NCI-H128 (cell line): ENCODE measurements around the gene CREG2.
"Not testable (repeated sequence)": the region's sequence is repeated elsewhere in the genome, so short reads cannot be mapped to it uniquely, and the experiment has no call there.

Experiments
- DNase-seq: peaks from one replicate; lab custom pipeline; 2025; ENCODE audit not compliant: unreplicated experiment; lab: John Stamatoyannopoulos, UW

Gene CREG2

GRCh38 chr2:101374821-101375561 is 12.3 kb downstream of the CREG2 start:
- no peak for DNase-seq

DNA sequence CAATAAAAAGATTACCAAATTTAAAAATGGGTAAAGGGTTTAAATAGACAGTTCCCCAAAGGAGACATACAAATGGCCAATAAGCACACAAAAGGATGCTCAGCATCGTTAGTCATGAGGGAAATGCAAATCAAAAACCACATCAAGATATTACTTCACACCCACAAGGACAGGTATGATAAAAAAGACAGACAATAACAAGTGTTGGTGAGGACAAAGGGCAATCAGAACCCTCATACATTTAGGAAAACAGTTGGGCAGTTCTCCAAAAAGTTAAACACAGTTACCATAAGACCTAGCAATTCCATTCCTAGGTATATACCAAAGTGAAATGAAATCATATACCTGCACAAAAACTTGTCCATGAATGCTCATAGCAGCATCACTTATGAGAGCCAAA is 14.5 kb downstream of the CREG2 start:
- DNase-seq, result no peak

GRCh38 chr2:101371636-101372035 is 15.7 kb downstream of the CREG2 start:
- DNase-seq, result no peak

DNA sequence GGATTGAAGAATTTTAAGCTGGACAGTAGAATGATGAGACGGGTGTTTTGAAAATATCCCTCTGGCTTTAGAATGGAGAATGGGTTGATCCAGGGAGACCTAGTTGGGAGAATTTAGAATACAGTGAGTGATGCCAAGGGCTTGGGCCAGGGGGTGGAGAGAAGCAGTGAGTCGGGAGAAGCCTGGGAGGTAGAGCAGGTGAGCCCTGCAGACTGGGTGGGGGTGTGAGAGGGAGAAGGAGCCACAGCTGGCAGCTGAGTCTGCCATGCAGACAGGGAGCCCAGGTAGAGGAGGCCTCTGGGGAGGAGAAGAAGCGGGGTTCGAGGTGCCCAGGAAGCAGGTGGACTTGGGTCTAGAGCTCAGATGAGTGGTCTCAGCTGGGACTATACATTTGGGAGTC is 18.2 kb downstream of the CREG2 start:
- no peak for DNase-seq

DNA sequence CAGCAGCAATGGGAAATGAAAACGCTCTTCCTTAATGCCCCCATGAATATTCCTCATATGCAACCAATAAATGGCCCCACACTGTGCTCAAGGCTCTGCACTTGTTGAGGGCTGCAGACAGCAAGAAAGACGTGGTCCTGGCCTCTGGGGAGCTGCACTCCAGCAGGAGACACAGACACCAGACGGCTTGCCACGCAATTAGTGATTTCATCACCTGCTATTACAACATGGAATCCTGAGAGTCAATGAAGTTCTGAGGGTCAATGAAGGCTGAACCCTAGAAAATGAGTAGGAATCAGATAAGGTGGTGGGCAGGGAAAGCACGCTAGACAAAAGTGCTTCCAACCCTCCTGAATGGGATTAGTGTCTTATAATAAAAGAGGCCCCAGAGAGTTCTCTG is 18.9 kb downstream of the CREG2 start:
- DNase-seq, result no peak

DNA sequence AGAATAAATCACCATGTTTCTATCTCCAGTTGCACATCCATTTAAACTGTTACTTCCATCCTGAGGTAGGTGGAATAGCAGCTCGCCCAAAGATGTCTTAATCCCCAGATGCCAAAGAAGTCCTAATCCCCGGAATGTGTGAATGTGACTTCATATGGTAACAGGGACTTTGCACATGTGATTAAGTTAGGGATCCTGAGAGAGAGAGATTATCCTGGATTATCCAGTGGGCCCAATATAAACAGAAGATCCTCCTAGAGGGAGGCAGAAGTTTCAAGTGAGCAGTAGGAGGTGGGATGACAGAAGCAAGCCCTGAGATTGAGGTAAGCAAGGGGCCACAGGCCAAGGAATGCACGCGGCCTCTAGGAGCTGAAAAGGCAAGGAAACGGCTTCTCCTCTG is 19.8 kb downstream of the CREG2 start:
- DNase-seq, result no peak

- no peak for DNase-seq
These were observed 22.4 kb downstream of the CREG2 start for GRCh38 chr2:101364878-101365277.

GRCh38 chr2:101362777-101363176 is 24.5 kb downstream of the CREG2 start:
- DNase-seq, result no peak

- DNase-seq, result no peak
These were observed 25.0 kb downstream of the CREG2 start for GRCh38 chr2:101362316-101362715.

DNA sequence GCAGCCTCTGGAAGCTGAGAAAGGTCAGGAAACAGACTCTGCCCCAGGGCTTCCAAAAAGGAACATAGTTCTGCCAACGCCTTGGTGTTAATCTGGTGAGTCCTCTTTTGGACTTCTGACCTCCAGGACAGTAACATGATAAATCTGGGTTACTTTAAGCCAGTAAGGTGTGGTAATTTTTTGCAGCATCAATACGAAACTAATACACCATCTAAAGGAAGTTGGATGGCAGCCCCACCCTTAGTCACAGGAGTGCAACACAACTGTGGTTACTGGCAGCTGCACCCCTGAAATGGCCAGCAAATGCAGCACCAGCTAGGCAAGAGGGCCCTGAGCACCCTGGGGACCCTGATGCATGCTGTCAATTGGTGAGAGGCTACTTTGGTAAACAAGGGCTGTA is 25.8 kb downstream of the CREG2 start:
- DNase-seq, result no peak

DNA sequence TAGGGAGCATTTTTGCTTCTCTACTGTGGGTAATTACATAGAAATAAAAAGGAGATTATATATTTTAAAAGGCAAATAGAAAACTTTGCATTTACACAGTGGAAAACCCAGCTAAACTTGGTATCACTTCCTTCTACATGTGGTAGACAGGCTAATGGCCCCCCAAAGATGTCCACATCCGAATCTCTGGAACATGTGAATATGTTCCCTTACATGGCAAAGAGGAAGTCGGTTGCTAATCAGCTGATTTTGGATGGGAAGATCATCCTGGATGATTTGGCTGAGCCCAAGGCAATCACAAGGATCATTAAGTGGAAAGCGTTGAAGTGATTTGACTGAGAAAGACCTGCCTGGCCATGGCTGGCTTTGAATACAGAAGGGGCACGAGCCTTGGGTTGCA is 26.2 kb downstream of the CREG2 start:
- DNase-seq, result no peak

DNA sequence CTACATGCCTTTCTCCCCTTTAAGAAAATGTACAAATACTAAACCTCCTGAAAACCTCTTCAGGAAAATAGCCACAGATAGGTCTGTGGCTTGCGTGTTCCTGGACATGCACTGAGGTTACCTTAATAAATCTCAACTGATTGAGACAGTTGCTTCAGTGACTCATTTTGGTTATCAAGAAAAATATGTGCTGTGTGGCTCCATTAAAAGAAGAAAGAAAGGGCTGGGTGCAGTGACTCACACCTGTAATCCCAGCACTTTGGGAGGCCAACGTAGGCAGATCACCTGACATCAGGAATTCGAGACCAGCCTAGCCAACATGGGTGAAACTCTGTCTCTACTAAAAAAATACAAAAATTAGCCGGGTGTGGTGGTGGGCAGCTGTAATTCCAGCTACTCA is 27.1 kb downstream of the CREG2 start:
- DNase-seq, result no peak

GRCh38 chr2:101359410-101359954 is 27.8 kb downstream of the CREG2 start:
- no peak for DNase-seq

DNA sequence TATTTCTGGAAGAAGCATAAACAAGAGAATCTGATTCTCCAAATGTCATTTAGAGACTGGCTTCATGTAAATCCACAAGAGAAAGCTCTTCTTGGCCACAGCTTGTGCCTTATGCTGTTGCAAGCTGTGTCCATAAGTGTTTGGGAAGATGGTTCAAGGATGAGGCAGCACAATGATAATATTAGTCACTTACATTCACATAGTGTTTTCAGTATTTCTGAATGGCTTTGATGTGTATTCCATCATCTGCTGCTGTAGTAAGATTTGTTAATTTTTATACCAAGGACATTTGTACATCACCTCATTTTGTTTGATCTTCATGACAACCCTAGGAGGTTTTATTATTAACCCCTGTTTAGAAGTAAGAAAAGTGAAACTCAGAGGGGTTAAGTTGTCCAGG is 29.9 kb downstream of the CREG2 start:
- no peak for DNase-seq

GRCh38 chr2:101356521-101356920 is 30.8 kb downstream of the CREG2 start:
- no peak for DNase-seq

DNA sequence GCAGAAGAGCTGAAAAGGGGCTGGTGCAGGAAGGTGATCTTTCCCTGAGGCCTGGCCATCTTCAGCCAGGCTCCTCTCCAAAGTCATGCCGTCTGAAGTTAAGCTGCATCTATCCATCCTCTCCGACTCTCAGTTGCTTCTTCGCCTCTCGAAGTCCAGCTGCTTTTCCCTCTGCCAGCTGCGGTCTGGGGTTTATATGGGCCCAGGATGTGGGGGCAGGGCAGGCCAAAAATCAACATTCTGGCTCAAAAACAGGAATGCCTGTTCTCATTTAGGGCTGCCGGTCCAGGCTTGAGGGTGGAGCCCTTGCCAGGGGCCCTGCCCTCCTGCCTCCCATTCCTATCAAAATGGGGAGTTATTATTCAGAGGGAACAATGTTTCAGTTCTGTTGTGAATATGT is 31.2 kb downstream of the CREG2 start:
- no peak for DNase-seq

DNA sequence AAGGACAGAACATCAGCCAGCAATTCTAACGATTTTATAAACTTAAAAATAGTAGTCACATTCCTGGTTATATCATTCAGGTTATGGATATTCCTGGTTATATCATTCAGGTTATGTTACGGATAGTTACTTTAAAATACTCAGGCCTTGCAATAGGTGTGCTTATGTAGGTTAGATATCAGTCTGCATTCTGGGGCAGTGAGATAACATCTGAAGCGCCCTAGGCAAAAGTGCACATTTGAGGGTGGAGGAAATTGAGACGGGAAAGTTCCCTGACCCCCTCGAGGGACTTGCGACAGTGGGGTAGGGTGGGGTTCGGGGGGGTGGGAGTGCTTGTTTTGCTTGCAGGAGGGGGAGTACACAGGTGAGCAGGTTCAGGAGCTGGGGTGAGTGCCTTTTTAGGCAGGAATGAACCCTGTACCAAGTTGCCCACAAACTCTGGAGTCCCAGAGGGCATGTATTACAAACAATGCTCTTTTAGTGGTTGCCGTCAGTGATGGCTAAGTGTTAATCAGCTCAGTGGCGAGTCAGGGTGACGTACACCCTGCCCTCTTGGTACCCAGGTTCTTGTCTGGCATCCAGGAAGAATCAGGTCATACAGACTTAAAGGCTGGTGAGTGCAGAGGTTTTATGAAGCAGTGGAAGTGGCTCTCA is 31.8 kb downstream of the CREG2 start:
- no peak for DNase-seq

GRCh38 chr2:101354420-101355311 is 32.6 kb downstream of the CREG2 start:
- DNase-seq, result no peak

GRCh38 chr2:101352631-101353030 is 34.7 kb downstream of the CREG2 start:
- not testable (repeated sequence) for DNase-seq

- no peak for DNase-seq
These were observed 36.1 kb downstream of the CREG2 start for GRCh38 chr2:101351207-101351606.

DNA sequence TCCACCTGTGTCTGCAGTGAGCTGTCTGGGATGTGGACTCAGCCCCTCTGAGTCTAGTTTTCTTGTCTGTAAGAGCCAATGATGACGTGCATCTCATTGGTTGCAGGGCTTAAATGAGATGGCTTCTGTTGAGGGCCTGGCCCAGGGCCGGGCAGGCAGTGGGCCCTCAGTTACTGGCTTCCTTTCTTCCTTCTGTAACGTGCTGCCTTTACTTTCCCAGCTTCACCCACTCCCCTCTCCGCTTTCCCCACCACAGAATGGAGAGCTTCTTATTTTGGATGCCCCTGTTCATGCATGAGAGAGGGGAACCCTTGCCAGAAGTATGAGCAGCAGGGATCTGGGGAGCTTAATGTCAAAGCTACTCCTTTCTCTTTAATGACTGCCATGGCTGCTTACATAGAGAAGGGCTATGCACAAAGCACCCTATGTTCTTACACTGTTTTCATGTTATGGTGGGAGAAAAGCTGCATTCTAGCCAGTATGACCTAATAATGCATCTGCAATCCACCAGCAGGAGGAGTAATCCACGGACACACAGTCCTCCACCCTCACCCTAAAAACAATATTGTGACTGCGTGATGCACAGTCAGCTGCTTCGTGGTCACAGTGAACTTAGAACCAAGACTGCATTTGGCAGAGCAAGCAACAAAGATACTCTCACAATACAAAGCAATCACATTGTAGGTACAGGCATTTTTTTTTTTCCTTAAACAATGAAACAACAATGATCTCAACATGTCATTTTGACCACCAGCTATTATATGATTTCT is 37.2 kb downstream of the CREG2 start:
- DNase-seq, result no peak
